Thyroid gland (tissue), 4 donors: ENCODE measurements around the gene THAP4. TPM values are rescaled to one million over a fixed set of nuclear protein-coding genes. Genes with fewer than 3 reads are reported as not detected.

ENCODE experiments used
- DNase-seq, 2 donors: peaks; one replicate each; pipeline ENCODE4 v3.0.0-alpha.2; 2019
- H3K27ac ChIP-seq, 3 donors: fragments of 200-600 bp; sonication (generic); 1 replicate in 2 of 3; 2 replicates in 1 of 3; pipeline ENCODE4 v1.5.1; 2016 to 2019; ENCODE audit warnings: mild to moderate bottlenecking in 1 of 3, moderate library complexity in 1 of 3
- H3K27me3 ChIP-seq: fragments of 200-600 bp; sonication (generic); one replicate; pipeline ENCODE4 v1.5.1; 2019
- H3K36me3 ChIP-seq, 2 donors: fragments of 200-600 bp; sonication (generic); one replicate each; pipeline ENCODE4 v1.5.1; 2016 to 2019
- H3K4me1 ChIP-seq, 2 donors: fragments of 200-600 bp; sonication (generic); one replicate each; pipeline ENCODE4 v1.5.1; 2017 to 2019
- H3K4me3 ChIP-seq, 3 donors: fragments of 200-600 bp; sonication (generic); replicated peaks in 1 of 3; 1 replicate in 2 of 3; 2 replicates in 1 of 3; pipeline ENCODE4 v1.5.1; 2016; ENCODE audit warnings: mild to moderate bottlenecking in 1 of 3
- H3K9me3 ChIP-seq: fragments of 200-600 bp; sonication (generic); one replicate; pipeline ENCODE4 v1.5.1; 2017
- POLR2A ChIP-seq, 2 donors: fragments of 450-650 bp; IDR thresholded peaks; one replicate each; pipeline ENCODE4 v1.6.1; 2017; ENCODE audit warnings: antibody characterized with exemption in 2 of 2, mild to moderate bottlenecking in 2 of 2, moderate library complexity in 1 of 2
- WGBS, 2 donors: methylation state at CpG; one replicate each; pipeline ENCODE4 v1.1.5; 2017; 5-methylcytosine and 5-hydroxymethylcytosine counted together
- intact Hi-C: fragments of 100-400 bp; cut with DNase I; formaldehyde crosslinking; loops from one replicate; pipeline ENCODE4 v1.15.1; 2023
- total RNA-seq, 4 donors: library from RNA; depleted of rRNA; stranded (reverse); fragments of >200 nt; gene quantifications; one replicate each; pipeline ENCODE4 v1.2.3, GENCODE V29; 2016
- TF ChIP-seq, protein P1 (sequence below), 6 experiments: fragments of 200-600 bp in 3 of 6; fragments of 450-650 bp in 3 of 6; sonication (generic) in 3 of 6; IDR thresholded peaks; one replicate each; pipeline ENCODE4 v1.5.1; 2016 to 2019; ENCODE audit warnings: antibody characterized with exemption in 6 of 6, mild to moderate bottlenecking in 2 of 6, inconsistent platforms in 1 of 6, moderate library complexity in 1 of 6

The THAP4 gene
- total RNA-seq, 4 donors from 2014 or later: 42.9 to 53.6 (median 46.2) TPM

DNA sequence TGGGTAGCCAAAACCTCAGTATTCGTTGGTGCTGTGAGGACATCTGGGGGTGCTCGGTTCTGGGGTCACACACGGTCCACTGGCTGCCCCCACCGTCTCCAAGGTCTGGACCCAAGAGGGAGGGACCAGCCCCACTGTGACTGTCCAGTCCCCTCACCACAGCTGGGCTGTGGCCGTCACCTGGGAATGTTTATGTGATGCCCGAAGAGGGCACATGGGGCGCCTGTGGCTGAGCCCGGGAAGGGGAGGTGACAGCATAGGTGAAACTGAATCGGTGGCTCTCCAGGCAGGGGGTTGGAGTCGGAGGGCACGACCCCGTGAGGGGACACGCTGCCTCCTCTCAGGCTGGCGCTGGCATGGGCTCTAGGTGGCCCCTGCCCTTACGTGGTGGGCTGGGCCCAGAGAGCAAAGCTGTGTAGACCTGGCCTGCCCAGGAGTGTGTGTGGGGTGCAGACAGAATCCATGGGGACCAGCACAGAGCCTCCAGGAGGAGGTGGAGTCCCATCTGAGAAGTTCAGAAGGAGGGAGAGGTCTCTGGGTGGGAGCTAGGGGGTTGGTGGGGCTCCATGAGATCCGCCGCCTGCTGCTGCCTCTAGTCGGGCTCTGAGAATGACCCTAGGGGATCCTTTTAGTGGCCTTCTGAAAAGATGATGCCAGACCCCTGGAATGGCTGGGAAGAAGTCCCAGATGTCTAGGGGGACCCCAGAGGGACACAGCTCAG lies 76.6 kb downstream of the THAP4 start:
- TF ChIP-seq POLR2A (IDR thresholded peaks at IDR 0.05): no peak
- TF ChIP-seq, protein P1, sequence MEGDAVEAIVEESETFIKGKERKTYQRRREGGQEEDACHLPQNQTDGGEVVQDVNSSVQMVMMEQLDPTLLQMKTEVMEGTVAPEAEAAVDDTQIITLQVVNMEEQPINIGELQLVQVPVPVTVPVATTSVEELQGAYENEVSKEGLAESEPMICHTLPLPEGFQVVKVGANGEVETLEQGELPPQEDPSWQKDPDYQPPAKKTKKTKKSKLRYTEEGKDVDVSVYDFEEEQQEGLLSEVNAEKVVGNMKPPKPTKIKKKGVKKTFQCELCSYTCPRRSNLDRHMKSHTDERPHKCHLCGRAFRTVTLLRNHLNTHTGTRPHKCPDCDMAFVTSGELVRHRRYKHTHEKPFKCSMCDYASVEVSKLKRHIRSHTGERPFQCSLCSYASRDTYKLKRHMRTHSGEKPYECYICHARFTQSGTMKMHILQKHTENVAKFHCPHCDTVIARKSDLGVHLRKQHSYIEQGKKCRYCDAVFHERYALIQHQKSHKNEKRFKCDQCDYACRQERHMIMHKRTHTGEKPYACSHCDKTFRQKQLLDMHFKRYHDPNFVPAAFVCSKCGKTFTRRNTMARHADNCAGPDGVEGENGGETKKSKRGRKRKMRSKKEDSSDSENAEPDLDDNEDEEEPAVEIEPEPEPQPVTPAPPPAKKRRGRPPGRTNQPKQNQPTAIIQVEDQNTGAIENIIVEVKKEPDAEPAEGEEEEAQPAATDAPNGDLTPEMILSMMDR (IDR thresholded peaks at IDR 0.05): no peak
- 66 to 81% methylated on average over 6 to 15 of the region's 18 CpGs for WGBS, 2 donors
- DNase-seq: no peak
- Histone ChIP-seq H3K36me3 (no peaks in the 10 kb centered on the region), H3K4me1 (peaks cover 22 to 28% of the 10 kb centered on the region in 2 donors), H3K27ac (peak overlapping the region in 2 of 3 donors; percentile 32 to 57), H3K4me3 (no peak overlapping the region), H3K27me3 (no peaks in the 10 kb centered on the region), H3K9me3 (no peaks in the 10 kb centered on the region)
- intact Hi-C loops: no loop called here

DNA sequence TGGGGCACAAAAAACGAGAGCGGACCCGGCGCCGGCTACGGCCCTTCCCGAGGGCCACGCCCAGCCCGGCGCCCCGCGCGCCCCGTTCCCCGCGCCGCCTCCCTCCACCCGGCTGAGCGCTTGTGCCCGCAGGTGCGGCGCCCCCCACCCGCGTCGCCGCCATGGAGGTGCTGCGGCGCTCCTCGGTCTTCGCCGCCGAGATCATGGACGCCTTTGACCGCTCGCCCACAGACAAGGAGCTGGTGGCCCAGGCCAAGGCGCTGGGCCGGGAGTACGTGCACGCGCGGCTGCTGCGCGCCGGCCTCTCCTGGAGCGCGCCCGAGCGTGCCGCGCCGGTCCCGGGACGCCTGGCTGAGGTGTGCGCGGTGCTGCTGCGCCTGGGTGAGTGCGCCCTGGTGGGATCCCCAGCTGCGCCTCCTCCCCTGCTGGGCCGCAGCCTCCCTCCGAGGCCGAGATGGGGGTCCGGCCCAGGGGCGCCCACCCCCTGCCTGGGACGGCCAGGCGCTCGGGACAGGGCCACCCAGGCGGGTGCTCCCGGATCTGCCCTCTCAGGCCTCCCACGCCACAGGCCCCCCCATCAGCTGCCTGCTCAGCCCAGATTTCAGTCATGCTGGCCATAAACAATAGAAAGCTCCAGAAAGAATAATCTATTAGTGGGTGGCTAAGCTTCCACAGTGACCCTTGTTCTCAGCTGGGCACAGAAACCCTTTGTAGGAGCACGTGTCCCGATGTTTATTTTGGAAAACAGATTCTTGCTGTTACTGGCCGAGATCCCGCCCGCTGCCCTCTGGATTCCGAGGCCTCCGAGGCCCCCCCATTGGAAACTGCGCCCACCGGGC lies 77.4 kb downstream of the THAP4 start:
- DNase-seq: peak; percentile 50 to 60
- no peaks in the 10 kb centered on the region for H3K36me3 ChIP-seq
- TF ChIP-seq, protein P1 (IDR thresholded peaks at IDR 0.05): no peak
- TF ChIP-seq POLR2A (IDR thresholded peaks at IDR 0.05): no peak
- H3K27me3 ChIP-seq: no peaks in the 10 kb centered on the region
- peak overlapping the region in 2 of 3 donors; percentile 32 to 57 for H3K27ac ChIP-seq
- H3K9me3 ChIP-seq: no peaks in the 10 kb centered on the region
- intact Hi-C loops: no loop called here
- 6 to 13% methylated on average over 3 to 9 of the region's 78 CpGs for WGBS, 2 donors
- H3K4me3 ChIP-seq: peak overlapping the region; percentile 44 to 70 (median 66)
- H3K4me1 ChIP-seq: peaks cover 22 to 28% of the 10 kb centered on the region in 2 donors

DNA sequence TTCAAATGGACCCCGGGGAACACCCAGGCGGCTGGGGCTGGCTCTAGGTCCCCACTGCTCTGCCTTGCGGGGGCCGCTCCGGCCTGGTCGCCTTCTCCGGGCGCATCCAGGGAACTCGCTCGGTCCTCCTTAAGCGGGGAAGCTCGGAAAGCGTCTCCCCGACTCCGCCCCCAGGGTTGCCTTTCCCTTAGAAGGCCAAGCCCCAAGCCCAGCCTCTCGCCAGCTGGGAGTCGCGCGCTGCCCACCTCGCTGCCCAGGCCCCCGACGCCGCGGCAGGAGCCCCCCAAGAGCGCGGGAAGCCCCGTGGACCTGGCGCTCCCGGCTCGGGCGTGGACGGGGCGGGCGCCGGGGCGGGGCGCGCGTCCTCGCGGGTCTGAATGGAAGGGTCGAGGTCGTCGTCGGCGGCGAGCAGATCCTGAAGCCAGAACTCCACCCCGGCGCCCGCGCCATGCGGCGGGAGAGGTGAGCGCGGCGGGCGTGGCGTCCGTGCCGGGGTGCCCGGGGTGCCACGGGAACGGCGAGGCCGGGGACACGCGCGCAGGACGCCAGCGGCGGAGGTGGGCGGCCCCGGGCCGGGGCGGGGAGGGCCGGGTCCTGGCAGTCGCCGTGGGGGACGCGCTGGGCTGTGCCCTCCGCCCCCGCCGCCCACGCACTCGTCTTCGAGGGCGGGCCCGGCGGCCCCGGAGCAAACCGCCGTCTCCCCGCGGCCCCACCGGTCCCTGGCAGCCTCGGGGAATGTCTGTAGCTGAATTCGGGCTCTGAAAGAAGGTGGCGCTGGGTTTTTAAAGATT lies 78.2 kb downstream of the THAP4 start, which contains the start of gene BOK:
TSS of gene BOK (plus strand) at position 214 of the 791 bp plus-strand sequence. CDS start 739 bp downstream, outside the sequence.
- TF ChIP-seq, protein P1 (IDR thresholded peaks at IDR 0.05): no peak
- peak in 1 of 2 donors; percentile 53 for TF ChIP-seq POLR2A (IDR thresholded peaks at IDR 0.05)
- Histone ChIP-seq H3K4me3 (peak within 1 kb of the TSS; percentile 44 to 70 (median 66)), H3K4me1 (peaks cover 22 to 28% of the 10 kb centered on the region in 2 donors), H3K27me3 (no peaks in the 10 kb centered on the region), H3K27ac (peak within 1 kb of the TSS in 2 of 3 donors; percentile 32 to 57), H3K9me3 (no peaks in the 10 kb centered on the region), H3K36me3 (no peaks in the 10 kb centered on the region)
- 6 to 10% methylated on average over 6 to 8 of the region's 98 CpGs for WGBS, 2 donors
- intact Hi-C loops: no loop called here
- peak; percentile 69 to 75 for DNase-seq

DNA sequence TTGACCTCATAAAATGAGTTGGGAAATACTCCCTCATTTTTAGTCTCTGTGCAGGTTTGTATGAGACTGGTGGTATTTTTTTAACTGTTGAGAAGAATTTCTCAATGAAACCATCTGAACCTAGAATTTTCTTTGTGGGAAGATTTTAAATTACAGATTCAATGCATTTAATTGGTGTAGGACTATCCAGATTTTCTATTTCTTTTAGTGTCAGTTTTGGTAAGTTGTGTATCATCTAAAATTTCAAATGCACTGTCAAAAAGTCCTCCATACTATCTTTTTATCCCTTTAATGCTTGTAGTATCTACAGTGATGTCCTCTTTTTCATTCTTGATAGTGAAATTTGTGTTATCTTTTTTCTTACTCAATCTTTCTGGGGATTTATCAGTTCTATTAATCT lies 80.2 kb downstream of the THAP4 start:
- no peak for DNase-seq
- Histone ChIP-seq H3K4me1 (peaks cover 17 to 20% of the 10 kb centered on the region in 2 donors), H3K27me3 (no peaks in the 10 kb centered on the region), H3K4me3 (no peak overlapping the region), H3K9me3 (no peaks in the 10 kb centered on the region), H3K27ac (no peak overlapping the region), H3K36me3 (no peaks in the 10 kb centered on the region)
- intact Hi-C loops: no loop called here
- TF ChIP-seq POLR2A (IDR thresholded peaks at IDR 0.05): no peak
- TF ChIP-seq, protein P1 (IDR thresholded peaks at IDR 0.05): no peak
